MCF 10A (cell line): ENCODE results near the gene BLTP2. TPM values are rescaled to one million over a fixed set of nuclear protein-coding genes. Genes with fewer than 3 reads are reported as not detected.

Experiments used
- BruUV-seq: library from RNA; stranded (reverse); fragments of 400-500 nt; replicated peaks from 2 replicates; lab custom pipeline; 2021; lab: Mats Ljungman, UMichigan
- CTCF ChIA-PET: fragments of 300-600 bp; sonication (Branson Sonifier 250); formaldehyde crosslinking; extraction: SDS; loops from one replicate; lab custom pipeline; 2021; ENCODE audit warnings: antibody characterized with exemption, inconsistent platforms; lab: Yijun Ruan, JAX
- POLR2A ChIA-PET: fragments of 300-600, 350-650 bp; sonication (Branson Sonifier 250); formaldehyde crosslinking; extraction: SDS; loops from one replicate; lab custom pipeline; 2020; ENCODE audit warnings: antibody characterized with exemption, inconsistent platforms; lab: Yijun Ruan, JAX
- DNase-seq: peaks from one replicate; pipeline ENCODE4 v3.0.0-alpha.2; 2018; ENCODE audit not compliant: unreplicated experiment
- H3K27ac Mint-ChIP-seq: one replicate; pipeline ENCODE4 v1.8.0; 2022; ENCODE audit warnings: mild to moderate bottlenecking, low read depth, mixed read lengths; ENCODE audit not compliant: unreplicated experiment
- H3K27me3 Mint-ChIP-seq: one replicate; pipeline ENCODE4 v1.8.0; 2022; ENCODE audit warnings: mixed read lengths; ENCODE audit not compliant: insufficient read depth, unreplicated experiment
- H3K36me3 Mint-ChIP-seq: one replicate; pipeline ENCODE4 v1.8.0; 2022; ENCODE audit warnings: mild to moderate bottlenecking, moderate library complexity, mixed read lengths; ENCODE audit not compliant: insufficient read depth, unreplicated experiment
- H3K4me1 Mint-ChIP-seq: one replicate; pipeline ENCODE4 v1.8.0; 2022; ENCODE audit warnings: mixed read lengths; ENCODE audit not compliant: insufficient read depth, unreplicated experiment
- H3K4me3 Mint-ChIP-seq: one replicate; pipeline ENCODE4 v1.8.0; 2022; ENCODE audit warnings: mild to moderate bottlenecking, moderate library complexity, mixed read lengths; ENCODE audit not compliant: unreplicated experiment
- H3K9me3 Mint-ChIP-seq: one replicate; pipeline ENCODE4 v1.8.0; 2022; ENCODE audit warnings: mixed read lengths; ENCODE audit not compliant: unreplicated experiment
- CTCF ChIP-seq: fragments of 200-600 bp; IDR thresholded peaks from one replicate; pipeline ENCODE4 v1.8.0; 2022; ENCODE audit warnings: antibody characterized with exemption, mild to moderate bottlenecking; ENCODE audit not compliant: unreplicated experiment
- intact Hi-C: fragments of 100-400 bp; cut with micrococcal nuclease; formaldehyde crosslinking; loops from 2 replicates; pipeline ENCODE4 v1.14.1; 2022
- total RNA-seq: library from RNA; stranded (reverse); gene quantifications from 2 replicates; pipeline ENCODE4 v1.2.3, GENCODE V29; 2022

The BLTP2 gene
- total RNA-seq, 1 experiment from 2014 or later: 119 TPM

GRCh38 chr17:28667870-28668269 lies 22.9 kb upstream of the BLTP2 start:
- POLR2A ChIA-PET: interaction anchor here (0.7 to 1.9 kb wide), 3 partner anchors 10 to 42 kb away, joined by 3 to 7 read pairs (median 3); no protein-coding TSS in a partner anchor
- H3K9me3 Mint-ChIP-seq: no peaks in the 10 kb centered on the region
- H3K27ac Mint-ChIP-seq: no peak overlapping the region
- H3K4me3 Mint-ChIP-seq: no peak overlapping the region
- BruUV-seq: no TSS peak
- no peaks in the 10 kb centered on the region for H3K27me3 Mint-ChIP-seq
- no peak for DNase-seq
- intact Hi-C loops: no loop called here
- H3K36me3 Mint-ChIP-seq: peaks cover 81% of the 10 kb centered on the region
- CTCF ChIA-PET: interaction anchor here (0.7 to 1.1 kb wide), 2 partner anchors 9 to 476 kb away, joined by 3 to 5 read pairs; no protein-coding TSS in a partner anchor
- TF ChIP-seq CTCF: no peak
- peaks cover 42% of the 10 kb centered on the region for H3K4me1 Mint-ChIP-seq

- Mint-ChIP-seq H3K4me3 (no peak overlapping the region), H3K9me3 (no peaks in the 10 kb centered on the region), H3K27me3 (no peaks in the 10 kb centered on the region), H3K27ac (no peak overlapping the region), H3K4me1 (peaks cover 42% of the 10 kb centered on the region), H3K36me3 (peaks cover 62% of the 10 kb centered on the region)
- POLR2A ChIA-PET: interaction anchor here (0.6 to 0.8 kb wide), 4 partner anchors 21 to 495 kb away, joined by 3 to 4 read pairs (median 3); partner anchors contain the start of genes BLTP2 and RPL23A
- BruUV-seq: no TSS peak
- CTCF ChIA-PET: interaction anchor here (1.1 kb wide), 1 partner anchor 9 kb away, joined by 6 read pairs; no protein-coding TSS in a partner anchor
- DNase-seq: no peak
- TF ChIP-seq CTCF: no peak
- intact Hi-C loops: no loop called here
Observed at GRCh38 chr17:28665994-28666393, 21.0 kb upstream of the BLTP2 start.

GRCh38 chr17:28663723-28664122 lies 18.8 kb upstream of the BLTP2 start:
- Mint-ChIP-seq H3K4me3 (peak overlapping the region; percentile 88), H3K36me3 (peaks cover 49% of the 10 kb centered on the region), H3K27me3 (no peaks in the 10 kb centered on the region), H3K9me3 (no peaks in the 10 kb centered on the region), H3K27ac (peak overlapping the region; percentile 96), H3K4me1 (peaks cover 51% of the 10 kb centered on the region)
- TF ChIP-seq CTCF: no peak
- BruUV-seq: no TSS peak
- ChIA-PET POLR2A (interaction anchor here (0.6 to 5.7 kb wide), 8 partner anchors 15 to 286 kb away, joined by 3 to 208 read pairs (median 16); partner anchors contain the start of genes ALDOC, BLTP2, NEK8 and PROCA1), CTCF (interaction anchor here (0.6 to 1.9 kb wide), 2 partner anchors 12 to 231 kb away, joined by 3 to 4 read pairs; no protein-coding TSS in a partner anchor)
- intact Hi-C loops: no loop called here
- DNase-seq: no peak

- no peaks in the 10 kb centered on the region for H3K9me3 Mint-ChIP-seq
- H3K36me3 Mint-ChIP-seq: peaks cover 43% of the 10 kb centered on the region
- BruUV-seq: TSS peak; percentile 59
- no peak for TF ChIP-seq CTCF
- DNase-seq: no peak
- H3K27me3 Mint-ChIP-seq: no peaks in the 10 kb centered on the region
- ChIA-PET POLR2A (interaction anchor here (0.6 to 5.7 kb wide), 22 partner anchors 10 to 289 kb away, joined by 3 to 208 read pairs (median 9); partner anchors contain the start of genes ALDOC, BLTP2, FAM222B and NEK8), CTCF (interaction anchor here (0.6 to 3.3 kb wide), 5 partner anchors 13 to 71 kb away, joined by 3 to 25 read pairs (median 4); partner anchors contain the start of gene BLTP2)
- H3K4me3 Mint-ChIP-seq: peak overlapping the region; percentile 88
- H3K4me1 Mint-ChIP-seq: peaks cover 47% of the 10 kb centered on the region
- intact Hi-C loops: no loop called here
- peak overlapping the region; percentile 96 for H3K27ac Mint-ChIP-seq
Observed at GRCh38 chr17:28662527-28662829, 17.5 kb upstream of the BLTP2 start.
